ENCODE data around the gene SLCO2A1. TPM values are rescaled to one million over a fixed set of nuclear protein-coding genes. Genes with fewer than 3 reads are reported as not detected.

Gene SLCO2A1
- total RNA-seq, 4 donors from 2014 or later: 5.4 to 24.9 (median 9.2) TPM

DNA sequence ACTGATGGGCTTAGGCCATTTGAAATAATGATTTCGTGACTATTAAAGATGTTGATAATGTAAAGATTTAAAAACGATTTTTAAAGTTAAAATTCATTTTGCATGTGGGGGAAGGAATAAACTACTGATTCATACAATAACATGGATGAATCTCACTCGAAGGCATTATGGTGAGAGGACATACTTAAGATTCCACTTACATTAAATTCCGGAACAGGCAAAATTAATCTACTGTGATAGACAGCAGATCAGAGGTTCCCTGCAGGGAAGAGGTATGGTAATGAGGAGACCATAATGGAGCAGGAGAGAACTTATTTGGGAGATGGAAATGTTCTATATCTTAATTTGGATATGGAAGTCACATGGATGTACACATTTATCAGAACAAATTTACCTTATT is 105.7 kb downstream of the SLCO2A1 start:
- DNase-seq (ENCODE audit: low spot score in 2 of 2): no peak
- no peak overlapping the region for H3K4me3 ChIP-seq (ENCODE audit: low read depth, poor library complexity, severe bottlenecking)
- intact Hi-C loops (cut with DNase I; ENCODE audit: low total_unique reads): no loop called here
- WGBS, 2 donors: 70 to 79% methylated on average over 4 of the region's 4 CpGs
- TF ChIP-seq POLR2A (IDR thresholded peaks at IDR 0.05) (no peak), CTCF (IDR thresholded peaks at IDR 0.05) (no peak)

GRCh38 chr3:133921592-133921991 is 108.1 kb downstream of the SLCO2A1 start:
- H3K4me3 ChIP-seq (ENCODE audit: low read depth, poor library complexity, severe bottlenecking): no peak overlapping the region
- intact Hi-C loops (cut with DNase I; ENCODE audit: low total_unique reads): no loop called here
- DNase-seq (ENCODE audit: low spot score in 2 of 2): no peak
- 83 to 89% methylated on average over 1 of the region's 1 CpG for WGBS, 2 donors
- no peak for TF ChIP-seq CTCF (IDR thresholded peaks at IDR 0.05)
- no peak for TF ChIP-seq POLR2A (IDR thresholded peaks at IDR 0.05)

DNA sequence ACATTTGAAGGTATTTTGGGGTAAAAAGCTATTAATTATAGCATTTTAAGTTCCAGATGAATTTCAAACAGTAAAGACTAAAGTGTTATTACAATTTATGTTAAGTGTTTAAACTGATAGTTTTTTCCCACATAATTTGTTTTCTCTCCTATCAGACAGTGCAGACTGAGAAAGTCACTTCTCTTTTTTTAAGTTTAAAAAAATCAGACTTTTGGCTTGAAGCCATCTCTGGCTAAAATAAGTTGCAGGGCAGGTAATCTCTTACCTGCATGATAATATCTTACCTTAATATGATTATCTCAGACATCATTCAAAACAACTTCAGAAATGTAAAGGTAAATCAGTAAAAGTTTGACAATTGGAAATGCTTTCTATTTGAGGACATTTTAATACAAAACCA is 112.6 kb downstream of the SLCO2A1 start:
- DNase-seq (ENCODE audit: low spot score in 2 of 2): no peak
- intact Hi-C loops (cut with DNase I; ENCODE audit: low total_unique reads): no loop called here
- TF ChIP-seq CTCF (IDR thresholded peaks at IDR 0.05) (no peak), POLR2A (IDR thresholded peaks at IDR 0.05) (no peak)
- H3K4me3 ChIP-seq (ENCODE audit: low read depth, poor library complexity, severe bottlenecking): no peak overlapping the region

GRCh38 chr3:133915685-133916658 is 113.8 kb downstream of the SLCO2A1 start:
- TF ChIP-seq CTCF (IDR thresholded peaks at IDR 0.05) (no peak), POLR2A (IDR thresholded peaks at IDR 0.05) (no peak)
- 78 to 83% methylated on average over 10 of the region's 10 CpGs for WGBS, 2 donors
- H3K4me3 ChIP-seq (ENCODE audit: low read depth, poor library complexity, severe bottlenecking): no peak overlapping the region
- DNase-seq (ENCODE audit: low spot score in 2 of 2): no peak
- intact Hi-C loops (cut with DNase I; ENCODE audit: low total_unique reads): no loop called here

DNA sequence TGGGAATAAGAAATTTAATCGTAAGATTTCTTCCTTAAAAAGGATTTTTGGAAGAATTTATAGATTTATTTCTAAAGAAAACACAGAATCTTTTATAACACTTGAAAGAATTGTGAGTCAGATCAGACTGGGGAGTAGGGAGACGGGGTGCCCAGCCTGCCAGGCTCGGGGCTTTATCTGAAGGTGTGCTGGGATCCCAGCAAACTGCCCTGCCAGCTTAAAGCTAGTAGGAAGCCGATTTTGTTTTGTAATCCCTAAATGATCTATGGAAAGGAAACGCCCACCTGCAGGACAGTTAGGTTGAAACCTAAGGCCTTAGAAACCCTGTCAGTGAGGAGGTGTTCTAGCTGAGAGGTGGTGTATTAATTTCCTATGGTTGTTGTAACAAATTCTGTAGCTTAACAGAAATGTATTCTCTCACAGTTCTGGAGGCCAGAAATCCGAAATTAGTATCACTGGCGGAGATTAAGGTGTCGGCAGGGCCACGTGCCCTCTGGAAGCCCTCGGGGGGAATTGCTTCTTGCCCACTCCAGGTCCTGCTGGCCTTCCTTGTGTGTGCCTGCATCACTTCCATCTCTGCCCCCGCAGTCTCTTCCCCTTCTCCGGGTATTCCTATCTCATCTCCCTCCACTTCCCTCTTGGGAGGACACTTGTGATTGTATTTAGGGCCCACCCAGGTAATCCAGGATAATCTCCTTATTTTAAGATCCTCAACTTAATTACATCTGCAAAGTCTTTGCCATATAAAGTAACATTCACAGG is 114.7 kb downstream of the SLCO2A1 start:
- no peak for DNase-seq (ENCODE audit: low spot score in 2 of 2)
- TF ChIP-seq POLR2A (IDR thresholded peaks at IDR 0.05) (no peak), CTCF (IDR thresholded peaks at IDR 0.05) (no peak)
- WGBS, 2 donors: 82 to 84% methylated on average over 12 of the region's 12 CpGs
- no peak overlapping the region for H3K4me3 ChIP-seq (ENCODE audit: low read depth, poor library complexity, severe bottlenecking)
- intact Hi-C loops (cut with DNase I; ENCODE audit: low total_unique reads): no loop called here

All from lower leg skin (tissue), 4 donors.